Measurements from ENCODE around the gene TDRD1. TPM values are rescaled to one million over a fixed set of nuclear protein-coding genes. Genes with fewer than 3 reads are reported as not detected.

Gene TDRD1
- total RNA-seq, 4 donors from 2014 or later = under 0.01 to 0.42 (median 0.22) TPM; not detected in 1

GRCh38 chr10:114180937-114181336 is 1.8 kb downstream of the TDRD1 start:
- Histone ChIP-seq H3K9me3 (no peaks in the 10 kb centered on the region), H3K4me1 (no peaks in the 10 kb centered on the region), H3K27ac (no peak overlapping the region), H3K27me3 (no peaks in the 10 kb centered on the region), H3K4me3 (no peak overlapping the region), H3K36me3 (no peaks in the 10 kb centered on the region)
- WGBS, 2 donors = 82% methylated on average over 3 of the region's 3 CpGs
- DNase-seq (ENCODE audit: low spot score in 2 of 2) = no peak
- TF ChIP-seq EP300 (IDR thresholded peaks at IDR 0.05) (no peak), POLR2A (IDR thresholded peaks at IDR 0.05) (no peak)
- TF ChIP-seq, protein P1, sequence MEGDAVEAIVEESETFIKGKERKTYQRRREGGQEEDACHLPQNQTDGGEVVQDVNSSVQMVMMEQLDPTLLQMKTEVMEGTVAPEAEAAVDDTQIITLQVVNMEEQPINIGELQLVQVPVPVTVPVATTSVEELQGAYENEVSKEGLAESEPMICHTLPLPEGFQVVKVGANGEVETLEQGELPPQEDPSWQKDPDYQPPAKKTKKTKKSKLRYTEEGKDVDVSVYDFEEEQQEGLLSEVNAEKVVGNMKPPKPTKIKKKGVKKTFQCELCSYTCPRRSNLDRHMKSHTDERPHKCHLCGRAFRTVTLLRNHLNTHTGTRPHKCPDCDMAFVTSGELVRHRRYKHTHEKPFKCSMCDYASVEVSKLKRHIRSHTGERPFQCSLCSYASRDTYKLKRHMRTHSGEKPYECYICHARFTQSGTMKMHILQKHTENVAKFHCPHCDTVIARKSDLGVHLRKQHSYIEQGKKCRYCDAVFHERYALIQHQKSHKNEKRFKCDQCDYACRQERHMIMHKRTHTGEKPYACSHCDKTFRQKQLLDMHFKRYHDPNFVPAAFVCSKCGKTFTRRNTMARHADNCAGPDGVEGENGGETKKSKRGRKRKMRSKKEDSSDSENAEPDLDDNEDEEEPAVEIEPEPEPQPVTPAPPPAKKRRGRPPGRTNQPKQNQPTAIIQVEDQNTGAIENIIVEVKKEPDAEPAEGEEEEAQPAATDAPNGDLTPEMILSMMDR (IDR thresholded peaks at IDR 0.05) = no peak

DNA sequence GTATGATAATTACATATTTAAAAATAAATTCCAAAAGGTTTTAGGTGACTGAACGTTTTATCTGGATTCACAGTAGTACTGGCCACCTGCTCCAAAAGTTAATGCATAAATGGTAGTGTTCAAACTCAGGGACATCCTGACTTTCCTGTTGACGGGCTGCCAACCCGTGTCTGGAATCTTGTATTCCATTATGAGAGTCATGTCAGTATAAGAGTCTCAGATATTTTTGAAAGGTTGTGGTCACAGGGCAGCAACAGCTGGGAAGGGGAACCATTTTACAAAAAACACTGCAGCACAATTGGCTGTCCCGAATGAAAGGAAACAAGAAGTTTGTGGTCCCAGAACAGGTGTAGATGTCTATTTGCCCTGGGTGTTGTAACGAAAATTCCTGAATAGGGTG is 2.8 kb downstream of the TDRD1 start:
- H3K4me3 ChIP-seq = no peak overlapping the region
- no peak overlapping the region for H3K27ac ChIP-seq
- peak in 1 of 2 donors; percentile 16 for DNase-seq (ENCODE audit: low spot score in 2 of 2)
- no peaks in the 10 kb centered on the region for H3K9me3 ChIP-seq
- no peaks in the 10 kb centered on the region for H3K36me3 ChIP-seq
- TF ChIP-seq EP300 (IDR thresholded peaks at IDR 0.05) (peak in 1 of 2 donors; percentile 8), POLR2A (IDR thresholded peaks at IDR 0.05) (no peak)
- 36 to 40% methylated on average over 5 of the region's 5 CpGs for WGBS, 2 donors
- H3K4me1 ChIP-seq = no peaks in the 10 kb centered on the region
- H3K27me3 ChIP-seq = no peaks in the 10 kb centered on the region

- no peaks in the 10 kb centered on the region for H3K27me3 ChIP-seq
- H3K27ac ChIP-seq = no peak overlapping the region
- no peaks in the 10 kb centered on the region for H3K4me1 ChIP-seq
- no peaks in the 10 kb centered on the region for H3K36me3 ChIP-seq
- no peak for DNase-seq (ENCODE audit: low spot score in 2 of 2)
- no peak overlapping the region for H3K4me3 ChIP-seq
- WGBS, 2 donors = 88 to 90% methylated on average over 9 of the region's 9 CpGs
- TF ChIP-seq, protein P1 (IDR thresholded peaks at IDR 0.05) = no peak
- TF ChIP-seq EP300 (IDR thresholded peaks at IDR 0.05) (no peak), POLR2A (IDR thresholded peaks at IDR 0.05) (no peak)
- no peaks in the 10 kb centered on the region for H3K9me3 ChIP-seq
Measured at GRCh38 chr10:114183563-114183962, 4.4 kb downstream of the TDRD1 start.

DNA sequence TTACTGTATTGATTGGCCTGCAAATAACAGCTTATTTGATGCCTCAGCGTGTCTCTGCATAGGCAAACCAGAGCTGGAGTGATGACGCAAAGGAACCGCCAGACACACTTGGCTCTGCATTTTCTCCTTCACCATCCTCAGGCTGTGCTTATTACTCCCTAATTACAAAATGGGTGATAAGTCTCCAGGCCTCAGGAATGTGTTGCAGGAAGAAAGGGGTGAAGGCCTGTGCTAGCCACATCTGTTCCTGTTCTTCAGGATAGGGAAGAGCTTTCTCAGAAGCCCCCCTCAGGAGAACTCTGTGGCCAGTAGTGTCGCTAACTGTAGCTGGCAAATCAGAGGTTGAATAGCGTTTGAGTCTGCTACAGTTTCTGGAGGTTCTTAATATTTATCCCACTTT is 5.1 kb downstream of the TDRD1 start:
- Histone ChIP-seq H3K27me3 (no peaks in the 10 kb centered on the region), H3K4me3 (no peak overlapping the region), H3K9me3 (no peaks in the 10 kb centered on the region), H3K4me1 (no peaks in the 10 kb centered on the region), H3K36me3 (no peaks in the 10 kb centered on the region), H3K27ac (no peak overlapping the region)
- WGBS, 2 donors = 84 to 89% methylated on average over 5 of the region's 5 CpGs
- no peak for DNase-seq (ENCODE audit: low spot score in 2 of 2)
- TF ChIP-seq EP300 (IDR thresholded peaks at IDR 0.05) (no peak), POLR2A (IDR thresholded peaks at IDR 0.05) (no peak)
- TF ChIP-seq, protein P1 (IDR thresholded peaks at IDR 0.05) = no peak

- no peak for DNase-seq (ENCODE audit: low spot score in 2 of 2)
- H3K4me3 ChIP-seq = no peak overlapping the region
- H3K27me3 ChIP-seq = no peaks in the 10 kb centered on the region
- TF ChIP-seq POLR2A (IDR thresholded peaks at IDR 0.05) (no peak), EP300 (IDR thresholded peaks at IDR 0.05) (no peak)
- TF ChIP-seq, protein P1 (IDR thresholded peaks at IDR 0.05) = no peak
- 72 to 75% methylated on average over 3 of the region's 3 CpGs for WGBS, 2 donors
- H3K4me1 ChIP-seq = no peaks in the 10 kb centered on the region
- H3K9me3 ChIP-seq = no peaks in the 10 kb centered on the region
- H3K36me3 ChIP-seq = no peaks in the 10 kb centered on the region
- no peak overlapping the region for H3K27ac ChIP-seq
Measured at GRCh38 chr10:114188001-114188400, 8.8 kb downstream of the TDRD1 start.

- no peaks in the 10 kb centered on the region for H3K36me3 ChIP-seq
- DNase-seq (ENCODE audit: low spot score in 2 of 2) = no peak
- no peak for TF ChIP-seq POLR2A (IDR thresholded peaks at IDR 0.05)
- no peak for TF ChIP-seq EP300 (IDR thresholded peaks at IDR 0.05)
- TF ChIP-seq, protein P1 (IDR thresholded peaks at IDR 0.05) = no peak
- H3K27ac ChIP-seq = no peak overlapping the region
- WGBS, 2 donors = 96 to 98% methylated on average over 3 of the region's 3 CpGs
- no peaks in the 10 kb centered on the region for H3K4me1 ChIP-seq
- no peaks in the 10 kb centered on the region for H3K27me3 ChIP-seq
- no peak overlapping the region for H3K4me3 ChIP-seq
- no peaks in the 10 kb centered on the region for H3K9me3 ChIP-seq
Measured at GRCh38 chr10:114188900-114189299, 9.7 kb downstream of the TDRD1 start.

Data from tibial nerve (tissue), 4 donors.